ENCODE results near the gene RAD51AP1. TPM values are rescaled to one million over a fixed set of nuclear protein-coding genes. Genes with fewer than 3 reads are reported as not detected.

RAD51AP1 gene
- total RNA-seq, 1 experiment from 2014 or later, result 59.4 TPM

DNA sequence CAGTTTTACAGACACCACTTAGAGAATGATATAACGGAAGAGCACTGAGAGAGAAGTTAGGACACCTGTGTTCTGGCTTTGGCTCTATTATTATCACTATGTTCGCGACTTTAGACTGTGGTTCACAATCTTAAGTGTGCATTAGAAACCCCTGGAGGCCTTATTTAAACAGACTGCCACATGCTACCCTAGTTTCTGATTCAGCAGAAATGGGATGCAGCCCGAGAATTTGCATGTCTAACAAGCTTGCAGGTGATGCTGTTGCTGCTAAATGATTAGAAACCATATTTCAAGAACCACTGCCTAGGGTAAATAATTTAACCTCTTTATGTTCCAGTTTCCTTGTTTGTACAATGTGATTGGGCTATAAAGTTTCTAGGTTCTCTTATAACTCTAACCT, 3.6 kb upstream of the RAD51AP1 start:
- Histone ChIP-seq H2BK20ac (ENCODE audit: low read depth, low read length, poor library complexity, severe bottlenecking) (no peak overlapping the region), H2BK120ac (ENCODE audit: low read depth, low read length, poor library complexity, severe bottlenecking) (no peak overlapping the region), H3K56ac (ENCODE audit: insufficient read length, low read depth, low read length) (no peak overlapping the region), H3K27ac (ENCODE audit: insufficient read length, low read depth, low read length) (no peak overlapping the region), H2BK5ac (ENCODE audit: insufficient read length, low read length) (no peak overlapping the region), H2AFZ (ENCODE audit: low read length) (no peak overlapping the region), H2BK12ac (ENCODE audit: insufficient read length, low read depth, low read length) (no peak overlapping the region), H3K4me1 (ENCODE audit: insufficient read depth, low read length) (0 out of 2 replicates have a peak, but pooled peaks cover 5% of the 10 kb centered on the region), H3K9me3 (ENCODE audit: control insufficient read depth, low read depth, low read length) (no peaks in the 10 kb centered on the region), H4K5ac (ENCODE audit: insufficient read length, low read depth, low read length) (no peak overlapping the region), H3K4ac (ENCODE audit: low read depth, low read length) (no peak overlapping the region), H3T11ph (ENCODE audit: low read length) (no peak overlapping the region), H3K4me2 (ENCODE audit: insufficient read depth, insufficient read length, low read length) (no peak overlapping the region), H3K79me2 (ENCODE audit: insufficient read depth, low read length) (peaks cover 6% of the 10 kb centered on the region; the same call in 1 of the 2 replicates), H4K8ac (replicated peaks; ENCODE audit: insufficient read length, low read depth, low read length) (no peak overlapping the region), H3K27me3 (ENCODE audit: insufficient read depth, low read length) (no peaks in the 10 kb centered on the region), H2BK15ac (ENCODE audit: low read depth, low read length) (no peak overlapping the region), H3K14ac (ENCODE audit: insufficient read depth, low read length) (no peak overlapping the region), H3K79me1 (ENCODE audit: insufficient read depth, low read depth, low read length, poor library complexity, severe bottlenecking) (peaks cover 3% of the 10 kb centered on the region), H3K18ac (ENCODE audit: insufficient read length, low read depth, low read length) (no peak overlapping the region), H3K23ac (ENCODE audit: insufficient read length, low read depth, low read length) (no peak overlapping the region), H2AK5ac (ENCODE audit: insufficient read length, low read length) (no peak overlapping the region), H3K9ac (ENCODE audit: extremely low read depth, insufficient read length, low read length) (no peak overlapping the region), H4K91ac (ENCODE audit: insufficient read length, low read depth, low read length) (no peak overlapping the region), H4K20me1 (ENCODE audit: control insufficient read depth, insufficient read depth, insufficient read length) (no peaks in the 10 kb centered on the region), H3K23me2 (ENCODE audit: insufficient read length, low read depth, low read length, poor library complexity, severe bottlenecking) (no peaks in the 10 kb centered on the region)
- H3K27me3 Mint-ChIP-seq (ENCODE audit: low read depth), result no peaks in the 10 kb centered on the region
- no peak overlapping the region for H3K27ac Mint-ChIP-seq
- no CpG with 5 or more reads among the region's 4 CpGs for whole genome bisulfite sequencing (ENCODE audit: extremely low coverage, insufficient read length, low lambda C conversion rate)
- no peak for DNase-seq
- H3K36me3 Mint-ChIP-seq (ENCODE audit: insufficient read depth in 1 of 3, low read depth in 3 of 3), result peaks cover 0 to under 1% (median 0%) of the 10 kb centered on the region in 3 experiments; a peak in 3 of 7 replicates
- H3K9me3 Mint-ChIP-seq, result no peaks in the 10 kb centered on the region
- H3K4me3 Mint-ChIP-seq, result no peak overlapping the region
- peaks cover 13 to 14% of the 10 kb centered on the region in 2 experiments for H3K4me1 Mint-ChIP-seq
- TF ChIP-seq, protein P1, sequence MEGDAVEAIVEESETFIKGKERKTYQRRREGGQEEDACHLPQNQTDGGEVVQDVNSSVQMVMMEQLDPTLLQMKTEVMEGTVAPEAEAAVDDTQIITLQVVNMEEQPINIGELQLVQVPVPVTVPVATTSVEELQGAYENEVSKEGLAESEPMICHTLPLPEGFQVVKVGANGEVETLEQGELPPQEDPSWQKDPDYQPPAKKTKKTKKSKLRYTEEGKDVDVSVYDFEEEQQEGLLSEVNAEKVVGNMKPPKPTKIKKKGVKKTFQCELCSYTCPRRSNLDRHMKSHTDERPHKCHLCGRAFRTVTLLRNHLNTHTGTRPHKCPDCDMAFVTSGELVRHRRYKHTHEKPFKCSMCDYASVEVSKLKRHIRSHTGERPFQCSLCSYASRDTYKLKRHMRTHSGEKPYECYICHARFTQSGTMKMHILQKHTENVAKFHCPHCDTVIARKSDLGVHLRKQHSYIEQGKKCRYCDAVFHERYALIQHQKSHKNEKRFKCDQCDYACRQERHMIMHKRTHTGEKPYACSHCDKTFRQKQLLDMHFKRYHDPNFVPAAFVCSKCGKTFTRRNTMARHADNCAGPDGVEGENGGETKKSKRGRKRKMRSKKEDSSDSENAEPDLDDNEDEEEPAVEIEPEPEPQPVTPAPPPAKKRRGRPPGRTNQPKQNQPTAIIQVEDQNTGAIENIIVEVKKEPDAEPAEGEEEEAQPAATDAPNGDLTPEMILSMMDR (conservative IDR thresholded peaks at IDR 0.05), result no peak

Data from H9 (cell line).